Fibroblast of pulmonary artery (primary cell): ENCODE measurements around the gene PMVK.

Source experiments
- DNase-seq: peaks from one replicate; pipeline ENCODE4 v3.0.0-alpha.2; 2010; ENCODE audit warnings: low read depth
- H3K4me3 ChIP-seq: replicated peaks from 2 replicates; pipeline ENCODE4 v1.5.1; 2011; ENCODE audit warnings: low read depth, mild to moderate bottlenecking, control low read depth, low read length, moderate library complexity
- CTCF ChIP-seq: IDR thresholded peaks from 2 replicates; pipeline ENCODE4 v1.5.1; 2011; ENCODE audit warnings: mild to moderate bottlenecking, control low read depth, low read length, inconsistent platforms; ENCODE audit errors: missing control alignments

The PMVK gene

GRCh38 chr1:154964359-154964758, 27.8 kb upstream of the PMVK start:
- H3K4me3 ChIP-seq: no peak overlapping the region
- no peak for TF ChIP-seq CTCF
- DNase-seq: no peak

- no peak overlapping the region for H3K4me3 ChIP-seq
- no peak for DNase-seq
- TF ChIP-seq CTCF: no peak
These were observed 27.1 kb upstream of the PMVK start for GRCh38 chr1:154963643-154964042.

GRCh38 chr1:154962795-154963330, 26.3 kb upstream of the PMVK start:
- peak overlapping the region; percentile 68 for H3K4me3 ChIP-seq
- TF ChIP-seq CTCF: no peak
- no peak for DNase-seq

GRCh38 chr1:154962156-154962749, 25.7 kb upstream of the PMVK start:
- no peak for TF ChIP-seq CTCF
- peak overlapping the region; percentile 68 for H3K4me3 ChIP-seq
- no peak for DNase-seq

GRCh38 chr1:154961207-154962155, 25.0 kb upstream of the PMVK start, which contains the start of gene PYGO2:
TSS of gene PYGO2 (minus strand) at chr1:154961782. CDS start at chr1:154961576, 206 bp downstream.
- no peak for TF ChIP-seq CTCF
- peak; percentile 76 for DNase-seq
- peak within 1 kb of the TSS; percentile 68 for H3K4me3 ChIP-seq

- DNase-seq: no peak
- H3K4me3 ChIP-seq: peak overlapping the region; percentile 68
- no peak for TF ChIP-seq CTCF
These were observed 24.1 kb upstream of the PMVK start for GRCh38 chr1:154960446-154961136.
